Hematopoietic multipotent progenitor cell treated with erythropoietin and hydrocortisone succinate and interleukin-3 and kit ligand, for 4 days (in vitro differentiated cells): ENCODE results near the gene CLCN1.

Experiments
- DNase-seq: peaks from one replicate; pipeline ENCODE4 v3.0.0-alpha.2; 2015

CLCN1 gene

GRCh38 chr7:143341842-143342241 lies 25.9 kb downstream of the CLCN1 start:
- no peak for DNase-seq

- DNase-seq = no peak
Measured at GRCh38 chr7:143343596-143343995, 27.7 kb downstream of the CLCN1 start.

GRCh38 chr7:143345428-143345900 lies 29.6 kb downstream of the CLCN1 start:
- peak; percentile 80 for DNase-seq

GRCh38 chr7:143346018-143346417 lies 30.1 kb downstream of the CLCN1 start:
- no peak for DNase-seq

- DNase-seq = no peak
Measured at GRCh38 chr7:143347950-143348349, 32.0 kb downstream of the CLCN1 start.

- DNase-seq = no peak
Measured at GRCh38 chr7:143351060-143351459, 35.1 kb downstream of the CLCN1 start.

- DNase-seq = no peak
Measured at GRCh38 chr7:143351574-143351973, 35.7 kb downstream of the CLCN1 start.

GRCh38 chr7:143352531-143353002 lies 36.7 kb downstream of the CLCN1 start:
- DNase-seq = no peak

GRCh38 chr7:143354376-143354775 lies 38.5 kb downstream of the CLCN1 start:
- DNase-seq = no peak

GRCh38 chr7:143354965-143355364 lies 39.1 kb downstream of the CLCN1 start:
- no peak for DNase-seq

- DNase-seq = no peak
Measured at GRCh38 chr7:143355450-143356385, 39.8 kb downstream of the CLCN1 start.

GRCh38 chr7:143356414-143357050 lies 40.6 kb downstream of the CLCN1 start:
- no peak for DNase-seq

GRCh38 chr7:143358626-143359025 lies 42.7 kb downstream of the CLCN1 start:
- no peak for DNase-seq

- no peak for DNase-seq
Measured at GRCh38 chr7:143359771-143360353, 44.0 kb downstream of the CLCN1 start.

GRCh38 chr7:143360788-143361551 lies 45.1 kb downstream of the CLCN1 start:
- no peak for DNase-seq

GRCh38 chr7:143361552-143362130 lies 45.7 kb downstream of the CLCN1 start:
- DNase-seq = no peak

- no peak for DNase-seq
Measured at GRCh38 chr7:143362131-143363015, 46.5 kb downstream of the CLCN1 start, which contains the start of gene FAM131B. Gene FAM131B, minus strand, starts transcription at chr7:143362713. Its CDS starts 110 bp downstream, at chr7:143362603.

- no peak for DNase-seq
Measured at GRCh38 chr7:143363016-143363937, 47.4 kb downstream of the CLCN1 start.

- no peak for DNase-seq
Measured at GRCh38 chr7:143367972-143368371, 52.1 kb downstream of the CLCN1 start.

GRCh38 chr7:143368387-143368786 lies 52.5 kb downstream of the CLCN1 start:
- DNase-seq = no peak
